Muscle of leg (tissue), 11 donors: Measurements from ENCODE around the gene OSR1. TPM values are rescaled to one million over a fixed set of nuclear protein-coding genes. Genes with fewer than 3 reads are reported as not detected.

Experiments
- DNase-seq: peaks from one replicate; pipeline ENCODE4 v3.0.0; 2013
- H3K27ac ChIP-seq: one replicate; pipeline ENCODE4 v1.5.1; 2013; ENCODE audit warnings: mild to moderate bottlenecking, low read length, control low read depth
- H3K27me3 ChIP-seq: one replicate; pipeline ENCODE4 v1.6.1; 2013; ENCODE audit warnings: low read length; ENCODE audit not compliant: control insufficient read depth, insufficient read depth
- H3K36me3 ChIP-seq: one replicate; pipeline ENCODE4 v1.6.1; 2013; ENCODE audit warnings: low read length; ENCODE audit not compliant: control insufficient read depth, insufficient read depth
- H3K4me1 ChIP-seq: one replicate; pipeline ENCODE4 v1.6.1; 2013; ENCODE audit warnings: low read length; ENCODE audit not compliant: control insufficient read depth, insufficient read depth
- H3K4me3 ChIP-seq: one replicate; pipeline ENCODE4 v1.5.1; 2013; ENCODE audit warnings: low read length, control low read depth
- H3K9me3 ChIP-seq: replicated peaks from 2 replicates; pipeline ENCODE4 v1.6.1; 2013; ENCODE audit warnings: low read depth, low read length; ENCODE audit not compliant: control insufficient read depth
- WGBS: methylation state at CpG from one replicate; pipeline ENCODE4 v1.1.5; 2013; ENCODE audit warnings: missing lambda C conversion rate; ENCODE audit not compliant: insufficient coverage; 5-methylcytosine and 5-hydroxymethylcytosine counted together
- polyA plus RNA-seq, 8 donors: library from polyadenylated mRNA; unstranded; fragments of 120-200 nt; gene quantifications; one replicate each; pipeline versions ENCODE4 v1.2.1 to v1.2.3, GENCODE V29; 2013; ENCODE audit warnings: inconsistent platforms in 1 of 8, low replicate concordance in 1 of 8; ENCODE audit not compliant: insufficient read length in 8 of 8, insufficient read depth in 1 of 8
- total RNA-seq: library from RNA; stranded (reverse); fragments of 120-200 nt; gene quantifications from one replicate; pipeline ENCODE4 v1.2.4, GENCODE V29; 2013

OSR1 gene
- total and polyA plus RNA-seq, 9 donors, result 11.6 to 37.4 (median 21.6) TPM

DNA sequence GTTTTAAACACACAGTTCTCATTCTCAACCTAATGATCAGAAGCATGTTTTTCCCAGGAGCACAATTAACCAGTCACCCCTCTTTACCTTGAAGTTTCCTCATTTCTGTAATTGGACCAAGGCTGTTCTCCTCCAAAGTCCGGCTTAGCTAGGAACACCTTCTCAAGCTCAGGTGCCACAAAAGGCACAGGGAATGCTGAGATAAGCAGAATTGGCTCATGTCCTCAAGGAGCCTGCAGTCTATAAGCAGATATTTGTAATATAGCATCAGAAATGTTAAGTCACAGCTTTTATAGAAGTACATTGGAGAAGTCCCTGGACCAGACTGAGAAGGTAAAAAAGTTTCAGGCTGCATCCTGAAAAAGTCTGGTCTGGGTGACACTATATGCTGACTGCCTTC lies 20.7 kb downstream of the OSR1 start:
- WGBS, result no CpG with 5 or more reads among the region's 1 CpG
- DNase-seq, result no peak
- no peaks in the 10 kb centered on the region for H3K9me3 ChIP-seq
- no peaks in the 10 kb centered on the region for H3K27me3 ChIP-seq
- H3K27ac ChIP-seq, result no peak overlapping the region
- no peaks in the 10 kb centered on the region for H3K4me1 ChIP-seq
- no peak overlapping the region for H3K4me3 ChIP-seq
- no peaks in the 10 kb centered on the region for H3K36me3 ChIP-seq

DNA sequence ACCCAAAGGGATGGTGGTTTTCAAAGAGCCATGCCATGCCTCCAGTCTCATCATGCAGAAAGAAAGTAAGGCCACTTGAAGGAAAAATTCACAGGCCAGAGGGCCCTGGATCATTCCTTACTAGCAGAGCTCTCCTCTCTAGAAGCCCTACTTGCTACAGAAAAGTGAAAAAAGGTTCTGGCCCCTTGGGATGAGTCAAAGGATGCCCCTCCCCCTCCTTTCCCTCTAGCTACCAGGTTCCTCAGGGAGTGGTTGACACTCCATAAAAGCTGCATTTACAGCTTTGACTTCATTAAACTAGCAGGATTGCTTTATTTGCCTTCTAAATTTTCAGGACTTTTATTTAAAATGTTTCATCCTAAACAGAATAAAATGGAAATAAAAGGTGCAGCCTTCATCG lies 21.2 kb downstream of the OSR1 start:
- H3K27me3 ChIP-seq, result no peaks in the 10 kb centered on the region
- no peak overlapping the region for H3K4me3 ChIP-seq
- no peak overlapping the region for H3K27ac ChIP-seq
- no peaks in the 10 kb centered on the region for H3K9me3 ChIP-seq
- DNase-seq, result no peak
- no peaks in the 10 kb centered on the region for H3K4me1 ChIP-seq
- no peaks in the 10 kb centered on the region for H3K36me3 ChIP-seq
- WGBS, result no CpG with 5 or more reads among the region's 1 CpG

DNA sequence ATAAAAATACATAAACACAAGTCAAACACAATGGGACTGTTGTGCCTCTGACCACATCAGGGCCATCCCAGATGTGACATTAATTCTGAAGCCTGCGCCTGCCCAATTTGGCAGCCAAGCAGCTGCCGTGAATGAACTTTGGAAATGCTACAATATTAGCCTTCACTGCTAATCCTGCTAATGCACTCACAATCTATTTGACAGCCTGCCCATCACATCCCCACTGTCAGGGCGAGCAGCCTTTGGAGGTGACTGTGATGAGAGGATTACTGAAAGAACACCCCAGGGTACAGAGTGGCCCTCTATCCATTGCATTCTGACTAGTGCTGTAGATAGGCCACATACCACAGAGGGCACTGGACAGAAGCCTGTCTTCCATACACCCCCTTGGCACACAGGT lies 21.6 kb downstream of the OSR1 start:
- Histone ChIP-seq H3K27me3 (no peaks in the 10 kb centered on the region), H3K36me3 (no peaks in the 10 kb centered on the region), H3K9me3 (no peaks in the 10 kb centered on the region), H3K27ac (no peak overlapping the region), H3K4me1 (no peaks in the 10 kb centered on the region), H3K4me3 (no peak overlapping the region)
- no peak for DNase-seq
- no CpG with 5 or more reads among the region's 3 CpGs for WGBS

DNA sequence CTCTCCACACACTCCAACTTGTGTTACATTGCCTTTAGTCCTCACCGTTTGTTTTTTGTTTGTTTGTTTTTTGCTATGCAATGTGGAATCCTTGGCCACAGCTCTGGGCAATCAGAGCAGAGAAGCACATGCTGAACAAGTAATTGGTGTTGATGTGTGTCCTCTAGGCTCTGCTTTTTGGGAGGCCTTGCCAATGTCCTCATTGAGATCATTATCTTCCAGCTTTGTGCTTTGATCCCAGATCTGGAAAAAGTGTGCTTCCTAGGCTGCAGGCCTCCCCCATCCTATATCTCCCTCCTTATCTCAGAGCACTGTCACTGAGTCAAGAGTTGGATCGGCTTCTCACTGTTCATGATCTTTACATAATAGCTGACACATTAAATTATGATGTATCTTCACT lies 25.9 kb downstream of the OSR1 start:
- Histone ChIP-seq H3K27me3 (no peaks in the 10 kb centered on the region), H3K4me3 (no peak overlapping the region), H3K27ac (no peak overlapping the region), H3K9me3 (no peaks in the 10 kb centered on the region), H3K36me3 (no peaks in the 10 kb centered on the region), H3K4me1 (no peaks in the 10 kb centered on the region)
- no CpG with 5 or more reads among the region's 2 CpGs for WGBS
- DNase-seq, result peak; percentile 43

DNA sequence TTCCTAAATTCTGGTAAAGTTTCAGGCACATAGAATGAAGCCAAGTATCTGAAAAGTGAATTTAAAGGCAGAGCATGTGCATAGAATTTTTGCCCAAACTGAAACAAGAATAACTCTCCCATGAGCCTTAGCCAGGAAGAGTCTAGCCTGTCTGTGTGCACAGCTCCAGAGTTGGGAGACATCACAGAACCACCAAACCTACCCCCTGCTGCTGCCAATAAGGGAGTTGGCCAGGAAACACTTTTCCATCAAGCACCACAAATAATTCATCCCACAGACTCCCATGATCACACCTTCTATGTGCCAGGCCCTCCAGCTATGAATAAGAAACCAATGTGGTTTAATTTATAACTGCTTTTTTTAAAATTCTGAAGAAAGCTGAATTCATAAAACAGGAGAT lies 27.0 kb downstream of the OSR1 start:
- no peak for DNase-seq
- Histone ChIP-seq H3K4me1 (no peaks in the 10 kb centered on the region), H3K36me3 (no peaks in the 10 kb centered on the region), H3K27me3 (no peaks in the 10 kb centered on the region), H3K9me3 (no peaks in the 10 kb centered on the region), H3K27ac (no peak overlapping the region), H3K4me3 (no peak overlapping the region)

DNA sequence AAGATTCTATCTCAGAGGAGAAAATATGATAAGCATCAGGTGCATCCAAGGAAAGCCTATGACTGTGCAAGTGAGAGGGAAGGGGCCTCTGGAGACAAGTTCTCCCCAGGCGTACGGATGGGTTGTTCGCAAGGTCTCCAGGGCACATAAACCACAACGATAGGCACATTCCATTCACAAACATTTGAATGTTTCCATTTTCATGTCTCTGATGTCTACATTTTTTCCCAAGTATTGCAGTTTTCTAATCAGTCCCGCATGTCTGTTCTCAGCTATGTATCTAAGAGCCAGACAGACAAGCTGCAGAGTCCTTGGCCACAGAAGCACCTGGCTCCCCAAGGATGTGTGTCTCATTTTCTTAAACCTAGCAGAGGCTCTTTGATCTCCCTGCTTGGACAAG lies 28.0 kb downstream of the OSR1 start:
- no peak overlapping the region for H3K27ac ChIP-seq
- WGBS, result 57% methylated on average over 5 of the region's 5 CpGs
- no peaks in the 10 kb centered on the region for H3K36me3 ChIP-seq
- H3K9me3 ChIP-seq, result no peaks in the 10 kb centered on the region
- no peaks in the 10 kb centered on the region for H3K4me1 ChIP-seq
- no peak overlapping the region for H3K4me3 ChIP-seq
- DNase-seq, result no peak
- no peaks in the 10 kb centered on the region for H3K27me3 ChIP-seq

DNA sequence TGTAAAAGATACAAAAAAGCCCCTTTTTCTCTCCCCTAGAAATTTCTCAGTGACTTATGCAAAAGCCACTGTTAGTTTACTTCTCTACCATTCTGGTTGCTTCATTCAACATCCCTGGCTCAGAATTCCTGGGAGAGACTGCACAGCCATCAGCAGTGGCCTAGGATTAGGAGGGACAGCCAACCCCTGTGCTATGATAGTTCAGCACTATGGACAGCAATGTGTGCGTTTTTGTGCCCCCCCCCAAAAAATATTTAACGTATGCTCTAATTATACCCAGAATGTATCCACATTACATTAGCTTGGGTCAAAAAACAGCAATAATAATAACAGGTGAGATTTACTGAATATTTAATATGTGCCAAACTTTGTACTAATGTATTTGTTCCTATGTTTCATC lies 29.0 kb downstream of the OSR1 start:
- H3K27ac ChIP-seq, result no peak overlapping the region
- H3K27me3 ChIP-seq, result no peaks in the 10 kb centered on the region
- no peak for DNase-seq
- no peaks in the 10 kb centered on the region for H3K9me3 ChIP-seq
- no peak overlapping the region for H3K4me3 ChIP-seq
- no peaks in the 10 kb centered on the region for H3K36me3 ChIP-seq
- no peaks in the 10 kb centered on the region for H3K4me1 ChIP-seq
- no CpG with 5 or more reads among the region's 2 CpGs for WGBS

DNA sequence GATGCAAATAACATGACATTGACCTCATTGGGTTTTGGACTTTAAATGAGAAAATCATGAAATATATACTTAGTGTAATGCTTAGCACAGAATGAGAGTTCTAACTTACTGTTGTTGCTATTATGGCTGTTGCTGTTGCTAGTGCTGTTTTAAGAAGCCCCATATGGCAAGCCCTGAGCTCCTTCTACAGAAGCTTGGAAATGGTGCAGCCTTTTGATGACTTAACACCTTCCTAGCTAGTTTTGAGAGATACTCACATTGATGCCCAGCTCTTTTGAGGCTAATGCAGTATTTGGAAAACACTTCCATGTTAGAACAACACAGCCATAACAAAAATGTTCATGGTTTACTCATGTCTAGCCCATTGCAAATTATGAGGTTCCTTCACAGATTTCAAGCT lies 30.9 kb downstream of the OSR1 start:
- no peak overlapping the region for H3K27ac ChIP-seq
- no peaks in the 10 kb centered on the region for H3K9me3 ChIP-seq
- no peaks in the 10 kb centered on the region for H3K4me1 ChIP-seq
- H3K36me3 ChIP-seq, result no peaks in the 10 kb centered on the region
- no peak overlapping the region for H3K4me3 ChIP-seq
- no peak for DNase-seq
- H3K27me3 ChIP-seq, result no peaks in the 10 kb centered on the region

DNA sequence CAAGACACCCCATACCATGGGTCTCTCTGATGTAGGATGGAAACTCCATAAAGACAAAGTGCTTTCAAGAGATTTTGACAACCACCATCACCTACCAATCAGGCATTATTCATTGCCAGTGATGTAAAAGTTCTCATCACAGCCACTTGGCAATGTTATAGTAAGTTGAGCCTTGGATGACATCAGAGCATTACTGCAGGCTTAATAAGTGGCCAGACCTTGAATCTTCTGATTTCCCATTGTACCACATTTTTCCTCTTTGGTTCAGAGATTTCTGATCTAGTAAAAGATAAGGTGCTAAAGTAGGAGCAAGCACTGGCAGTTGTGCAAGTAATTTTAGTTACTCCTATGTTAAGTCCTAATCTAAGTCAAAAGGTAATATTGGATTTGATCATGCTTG lies 36.5 kb downstream of the OSR1 start:
- DNase-seq, result no peak
- Histone ChIP-seq H3K27me3 (no peaks in the 10 kb centered on the region), H3K36me3 (no peaks in the 10 kb centered on the region), H3K27ac (no peak overlapping the region), H3K9me3 (no peaks in the 10 kb centered on the region), H3K4me3 (no peak overlapping the region), H3K4me1 (no peaks in the 10 kb centered on the region)

DNA sequence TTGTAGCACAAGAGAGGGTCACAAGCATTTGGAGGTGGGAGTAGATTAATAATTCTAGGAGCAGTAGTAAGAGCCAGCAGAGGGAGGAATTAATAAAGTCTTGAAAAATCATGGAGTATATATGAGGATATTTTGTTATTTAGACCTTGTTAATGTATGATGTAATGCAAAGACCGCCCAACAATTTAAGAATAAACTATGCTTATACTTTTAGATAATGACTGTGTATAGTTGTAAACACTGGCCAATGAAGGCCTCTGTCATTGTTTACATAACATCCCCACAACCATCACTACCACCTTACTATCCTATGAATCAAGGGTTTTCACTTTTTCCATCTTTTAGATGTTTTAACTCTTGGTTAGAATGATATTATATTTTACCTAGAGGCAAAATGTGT lies 37.6 kb downstream of the OSR1 start:
- WGBS, result no CpG with 5 or more reads among the region's 1 CpG
- no peak overlapping the region for H3K4me3 ChIP-seq
- H3K4me1 ChIP-seq, result no peaks in the 10 kb centered on the region
- H3K36me3 ChIP-seq, result no peaks in the 10 kb centered on the region
- no peak for DNase-seq
- no peaks in the 10 kb centered on the region for H3K27me3 ChIP-seq
- no peak overlapping the region for H3K27ac ChIP-seq
- H3K9me3 ChIP-seq, result no peaks in the 10 kb centered on the region

DNA sequence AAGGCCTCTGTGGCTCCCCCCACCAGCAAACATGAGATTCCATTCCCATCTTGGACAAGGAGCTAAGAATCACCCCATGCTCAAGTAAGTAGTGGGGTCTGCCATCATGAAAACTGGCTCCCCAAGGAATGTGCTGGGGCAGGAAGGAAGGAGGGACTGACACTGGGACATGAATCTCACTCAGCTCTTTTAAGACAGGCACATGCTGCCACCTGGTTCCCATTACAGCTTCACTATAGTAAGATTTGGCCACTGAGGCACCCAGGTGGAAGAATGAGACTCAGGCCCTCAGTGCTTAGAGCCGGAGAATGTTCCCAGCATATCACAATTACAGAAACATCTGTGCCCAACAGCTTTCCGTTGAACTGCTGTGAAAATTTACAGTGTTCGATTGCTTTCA lies 38.7 kb downstream of the OSR1 start:
- DNase-seq, result no peak
- Histone ChIP-seq H3K9me3 (no peaks in the 10 kb centered on the region), H3K36me3 (no peaks in the 10 kb centered on the region), H3K4me3 (no peak overlapping the region), H3K27me3 (no peaks in the 10 kb centered on the region), H3K4me1 (no peaks in the 10 kb centered on the region), H3K27ac (no peak overlapping the region)
- WGBS, result 6% methylated on average over 3 of the region's 3 CpGs
